H1 (cell line): ENCODE results near the gene FAF2. TPM values are rescaled to one million over a fixed set of nuclear protein-coding genes. Genes with fewer than 3 reads are reported as not detected.

Experiments used
- CTCF ChIA-PET: fragments of 300-600 bp; sonication (Branson Sonifier 250); formaldehyde crosslinking; loops from one replicate; lab custom pipeline; 2021; ENCODE audit not compliant: partially characterized antibody; lab: Charles Lee
- POLR2A ChIA-PET: fragments of 300-600 bp; sonication (Branson Sonifier 250); formaldehyde crosslinking; loops from one replicate; lab custom pipeline; 2021; ENCODE audit warnings: inconsistent platforms; ENCODE audit not compliant: partially characterized antibody; lab: Charles Lee
- DNase-seq, 2 experiments: peaks; one replicate each; pipeline versions ENCODE4 v3.0.0 to v3.0.0-alpha.2; 2010 to 2022; ENCODE audit warnings: low spot score in 2 of 2, low read depth in 1 of 2, mixed read lengths in 1 of 2
- FAIRE-seq: peaks from 2 replicates; lab custom pipeline; 2011; peaks lifted over from hg19 to GRCh38; lab: Jason Lieb, UNC
- H2AFZ ChIP-seq: 2 replicates; pipeline ENCODE4 v1.8.1; 2012; ENCODE audit warnings: low read length, inconsistent platforms
- H2AK5ac ChIP-seq: 2 replicates; pipeline ENCODE4 v1.6.1; 2013; ENCODE audit warnings: low read depth, low read length
- H2BK120ac ChIP-seq: replicated peaks from 2 replicates; pipeline ENCODE3; 2013; ENCODE audit warnings: low read depth, low read length, inconsistent platforms
- H2BK12ac ChIP-seq: 2 replicates; pipeline ENCODE4 v1.6.1; 2013; ENCODE audit warnings: low read depth, low read length
- H2BK15ac ChIP-seq: 2 replicates; pipeline ENCODE4 v1.6.1; 2013; ENCODE audit warnings: low read length
- H2BK20ac ChIP-seq: 2 replicates; pipeline ENCODE4 v1.6.1; 2013; ENCODE audit warnings: low read length
- H2BK5ac ChIP-seq: 2 replicates; pipeline ENCODE4 v1.6.1; 2013; ENCODE audit warnings: low read depth, low read length
- H3K14ac ChIP-seq: 2 replicates; pipeline ENCODE4 v1.6.1; 2013; ENCODE audit warnings: inconsistent platforms; ENCODE audit not compliant: insufficient read length
- H3K18ac ChIP-seq: 2 replicates; pipeline ENCODE4 v1.6.1; 2013; ENCODE audit warnings: low read length; ENCODE audit errors: extremely low read depth
- H3K23ac ChIP-seq: 2 replicates; pipeline ENCODE4 v1.6.1; 2013; ENCODE audit warnings: inconsistent platforms; ENCODE audit not compliant: insufficient read length
- H3K23me2 ChIP-seq: 2 replicates; pipeline ENCODE4 v1.6.1; 2013; ENCODE audit warnings: low read depth, low read length
- H3K27ac ChIP-seq: 2 replicates; pipeline ENCODE4 v1.6.1; 2011; ENCODE audit warnings: low read depth, low read length, inconsistent platforms
- H3K27me3 ChIP-seq, 4 experiments: replicated peaks in 1 of 4; 1 replicate in 1 of 4; 2 replicates in 3 of 4; pipeline versions ENCODE4 v1.6.1 to v1.8.1; 2011 to 2013; ENCODE audit warnings: low read length in 3 of 4, mild to moderate bottlenecking in 3 of 4, inconsistent platforms in 2 of 4, mixed read lengths in 2 of 4, moderate library complexity in 1 of 4; ENCODE audit not compliant: control insufficient read depth in 3 of 4, insufficient read depth in 3 of 4; ENCODE audit errors: extremely low read depth in 1 of 4
- H3K36me3 ChIP-seq, 4 experiments: 2 replicates each; pipeline versions ENCODE4 v1.6.1 to v1.8.1; 2011 to 2013; ENCODE audit warnings: mild to moderate bottlenecking in 4 of 4, low read length in 3 of 4, moderate library complexity in 2 of 4, control low read depth in 1 of 4, inconsistent platforms in 1 of 4; ENCODE audit not compliant: insufficient read depth in 4 of 4, control insufficient read depth in 2 of 4
- H3K4ac ChIP-seq: replicated peaks from 2 replicates; pipeline ENCODE3; 2013; ENCODE audit warnings: low read length, low read depth, mixed read lengths, inconsistent platforms; ENCODE audit not compliant: insufficient read length
- H3K4me1 ChIP-seq, 4 experiments: replicated peaks in 1 of 4; 1 replicate in 1 of 4; 2 replicates in 3 of 4; pipeline versions ENCODE4 v1.6.1 to v1.8.1; 2011 to 2013; ENCODE audit warnings: low read length in 3 of 4, inconsistent platforms in 2 of 4, mixed read lengths in 1 of 4; ENCODE audit not compliant: insufficient read depth in 4 of 4, control insufficient read depth in 3 of 4
- H3K4me2 ChIP-seq, 2 experiments: 2 replicates each; pipeline versions ENCODE4 v1.6.1 to v1.8.1; 2011 to 2013; ENCODE audit warnings: low read depth in 2 of 2, low read length in 2 of 2, control low read depth in 1 of 2, inconsistent platforms in 1 of 2, mild to moderate bottlenecking in 1 of 2; ENCODE audit not compliant: insufficient read depth in 1 of 2
- H3K4me3 ChIP-seq, 4 experiments: fragments of 200-600, 300-600 bp in 1 of 4; sonication (generic), shearing (Covaris generic), sonication (Bioruptor Twin) in 1 of 4; 2 replicates each; pipeline versions ENCODE4 v1.5.1 to v1.8.1; 2011 to 2016; ENCODE audit warnings: low read length in 4 of 4, low read depth in 3 of 4, control low read depth in 2 of 4, inconsistent platforms in 2 of 4, mild to moderate bottlenecking in 2 of 4, mixed read lengths in 1 of 4, moderate library complexity in 1 of 4; ENCODE audit not compliant: insufficient read depth in 2 of 4; ENCODE audit errors: extremely low read depth in 1 of 4
- H3K56ac ChIP-seq: replicated peaks from 2 replicates; pipeline ENCODE3; 2013; ENCODE audit warnings: low read depth, mild to moderate bottlenecking, mixed read lengths, low read length, inconsistent platforms; ENCODE audit not compliant: insufficient read length
- H3K79me1 ChIP-seq: 2 replicates; pipeline ENCODE4 v1.6.1; 2013; ENCODE audit warnings: low read depth, low read length, control low read depth
- H3K79me2 ChIP-seq, 2 experiments: 2 replicates each; pipeline versions ENCODE4 v1.6.1 to v1.8.1; 2012 to 2013; ENCODE audit warnings: low read length in 2 of 2, mild to moderate bottlenecking in 2 of 2, inconsistent platforms in 1 of 2; ENCODE audit not compliant: insufficient read depth in 2 of 2, control insufficient read depth in 1 of 2
- H3K9ac ChIP-seq, 4 experiments: replicated peaks in 1 of 4; 1 replicate in 1 of 4; 2 replicates in 3 of 4; pipeline versions ENCODE4 v1.6.1 to v1.8.1; 2011 to 2013; ENCODE audit warnings: low read depth in 3 of 4, low read length in 3 of 4, control low read depth in 2 of 4, mild to moderate bottlenecking in 2 of 4, moderate library complexity in 2 of 4, inconsistent platforms in 1 of 4; ENCODE audit errors: extremely low read depth in 1 of 4
- H3K9me3 ChIP-seq, 2 experiments: 2 replicates each; pipeline versions ENCODE4 v1.6.1 to v1.8.1; 2012 to 2013; ENCODE audit warnings: mild to moderate bottlenecking in 2 of 2, moderate library complexity in 2 of 2, control low read depth in 1 of 2, inconsistent platforms in 1 of 2, low read depth in 1 of 2, low read length in 1 of 2, mixed read lengths in 1 of 2; ENCODE audit not compliant: insufficient read depth in 2 of 2
- H4K20me1 ChIP-seq, 2 experiments: replicated peaks in 1 of 2; 2 replicates each; pipeline versions ENCODE3 to v1.8.1; 2011 to 2013; ENCODE audit warnings: inconsistent platforms in 2 of 2, low read length in 2 of 2, mild to moderate bottlenecking in 1 of 2; ENCODE audit not compliant: insufficient read depth in 2 of 2, control insufficient read depth in 1 of 2
- H4K5ac ChIP-seq: 2 replicates; pipeline ENCODE4 v1.6.1; 2013; ENCODE audit warnings: low read length, low read depth, mixed read lengths, inconsistent platforms; ENCODE audit not compliant: insufficient read length
- H4K8ac ChIP-seq: 2 replicates; pipeline ENCODE4 v1.8.0; 2013; ENCODE audit warnings: mild to moderate bottlenecking, moderate library complexity, low read length, inconsistent platforms; ENCODE audit not compliant: insufficient read depth; ENCODE audit errors: extremely low read depth
- H4K91ac ChIP-seq: replicated peaks from 2 replicates; pipeline ENCODE3; 2013; ENCODE audit warnings: low read length, mixed read lengths, inconsistent platforms; ENCODE audit not compliant: insufficient read length
- CHD2 ChIP-seq: IDR thresholded peaks from 2 replicates; pipeline ENCODE4 v1.6.1; 2012; ENCODE audit warnings: low read length, improper control_type of control experiment
- CREB1 ChIP-seq: IDR thresholded peaks from 2 replicates; pipeline ENCODE4 v1.6.1; 2012; ENCODE audit warnings: inconsistent platforms
- CTBP2 ChIP-seq: IDR thresholded peaks from 2 replicates; pipeline ENCODE4 v1.7.0; 2011; ENCODE audit warnings: borderline replicate concordance, mild to moderate bottlenecking, moderate library complexity, mixed read lengths, low read length; ENCODE audit not compliant: insufficient read depth, insufficient read length
- EP300 ChIP-seq, 2 experiments: IDR thresholded peaks; 1 replicate in 1 of 2; 2 replicates in 1 of 2; pipeline ENCODE4 v1.6.1; 2011 to 2012; ENCODE audit warnings: low read depth in 2 of 2, low read length in 2 of 2, mild to moderate bottlenecking in 2 of 2, borderline replicate concordance in 1 of 2, inconsistent platforms in 1 of 2, moderate library complexity in 1 of 2
- KDM4A ChIP-seq: IDR thresholded peaks from one replicate; pipeline ENCODE4 v1.7.1; 2012; ENCODE audit warnings: low read depth, mild to moderate bottlenecking, moderate library complexity, low read length, inconsistent platforms; ENCODE audit not compliant: severe bottlenecking
- NANOG ChIP-seq: IDR thresholded peaks from 2 replicates; pipeline ENCODE4 v1.6.1; 2011; ENCODE audit warnings: low read length, low read depth, mild to moderate bottlenecking, inconsistent platforms; ENCODE audit not compliant: insufficient read depth, poor library complexity, severe bottlenecking
- PHF8 ChIP-seq: fragments of 200-600 bp; sonication (generic); conservative IDR thresholded peaks from 2 replicates; pipeline ENCODE4 v1.7.1; 2012; ENCODE audit warnings: low read depth, mild to moderate bottlenecking, inconsistent platforms, low read length, moderate library complexity
- POLR2AphosphoS5 ChIP-seq: IDR thresholded peaks from 2 replicates; pipeline ENCODE4 v1.6.1; 2011; ENCODE audit warnings: low read depth, low read length
- RFX5 ChIP-seq: IDR thresholded peaks from 2 replicates; pipeline ENCODE4 v1.6.1; 2011; ENCODE audit warnings: low read depth, low read length, improper control_type of control experiment, borderline replicate concordance
- SIN3A ChIP-seq, 2 experiments: IDR thresholded peaks in 1 of 2; conservative IDR thresholded peaks in 1 of 2; 2 replicates each; pipeline ENCODE4 v1.6.1; 2011 to 2012; ENCODE audit warnings: low read length in 2 of 2, improper control_type of control experiment in 1 of 2, low read depth in 1 of 2, mild to moderate bottlenecking in 1 of 2
- TAF7 ChIP-seq: optimal IDR thresholded peaks from 2 replicates; pipeline ENCODE3; 2011; ENCODE audit warnings: low read depth, mild to moderate bottlenecking, inconsistent platforms, low read length, moderate library complexity, borderline replicate concordance
- TCF12 ChIP-seq: IDR thresholded peaks from 2 replicates; pipeline ENCODE4 v1.6.1; 2011; ENCODE audit warnings: low read depth, mild to moderate bottlenecking, low read length
- WGBS, 2 experiments: shearing (Covaris generic) in 1 of 2; methylation state at CpG; one replicate each; pipeline versions ENCODE4 v1.1.6 to v1.1.7; 2013 to 2015; ENCODE audit warnings: low lambda C conversion rate in 2 of 2, mixed read lengths in 2 of 2, inconsistent platforms in 1 of 2, low coverage in 1 of 2, missing lambda C conversion rate in 1 of 2; ENCODE audit not compliant: insufficient replicate concordance in 2 of 2, insufficient coverage in 1 of 2, insufficient read length in 1 of 2; ENCODE audit errors: extremely low coverage in 1 of 2, missing lambda C conversion rate in 1 of 2; 5-methylcytosine and 5-hydroxymethylcytosine counted together
- polyA plus RNA-seq, 7 experiments: library from polyadenylated mRNA; depleted of rRNA in 3 of 7; stranded (reverse) in 5 of 7; unstranded in 2 of 7; fragments of >200 nt in 5 of 7; fragments of 200-250 nt in 2 of 7; gene quantifications; 1 replicate in 5 of 7; 2 replicates in 1 of 7; 4 replicates in 1 of 7; pipeline versions ENCODE4 v1.2.1 to v1.2.3, GENCODE V29; 2011 to 2013; ENCODE audit warnings: missing spikeins in 2 of 7, mixed read lengths in 2 of 7
- total RNA-seq: library from RNA; stranded (reverse); fragmentation: NEBNext Ultra II Directional; extraction: Animal tissue kit (Norgen Biotek cat#: 25700); gene quantifications from 2 replicates; pipeline ENCODE4 v1.2.1, GENCODE V29; 2021

FAF2 gene
- total and polyA plus RNA-seq, 2 of the 8 experiments (the other 6 are each of a cell fraction or from before 2014, with no cell fraction given), result 20.8 to 35.8 TPM

GRCh38 chr5:176528761-176529115 lies 80.6 kb downstream of the FAF2 start:
- Histone ChIP-seq H3K9ac (no peak overlapping the region), H3K4ac (no peak overlapping the region), H2AK5ac (no peak overlapping the region), H3K14ac (no peak overlapping the region), H3K23ac (no peak overlapping the region), H4K20me1 (peaks cover 28 to 32% of the 10 kb centered on the region in 2 experiments), H3K4me3 (no peak overlapping the region), H2BK15ac (no peak overlapping the region), H3K79me2 (peaks cover 9 to 26% of the 10 kb centered on the region in 2 experiments), H3K79me1 (peaks cover 6% of the 10 kb centered on the region), H3K27me3 (no peaks in the 10 kb centered on the region), H2BK120ac (no peak overlapping the region), H3K4me1 (peaks cover 0 to 3% (median under 1%) of the 10 kb centered on the region in 4 experiments; a peak in 3 of 7 replicates), H3K18ac (no peak overlapping the region), H2BK5ac (no peak overlapping the region), H3K36me3 (peaks cover 29 to 56% (median 43%) of the 10 kb centered on the region in 4 experiments), H3K9me3 (no peaks in the 10 kb centered on the region), H4K8ac (no peak overlapping the region; the same call in 1 of the 2 replicates), H2BK20ac (no peak overlapping the region), H3K4me2 (no peak overlapping the region), H4K91ac (no peak overlapping the region), H3K27ac (no peak overlapping the region), H3K23me2 (no peaks in the 10 kb centered on the region), H2AFZ (no peak overlapping the region), H4K5ac (no peak overlapping the region), H3K56ac (no peak overlapping the region), H2BK12ac (no peak overlapping the region)
- ChIA-PET CTCF (interaction anchor here (1.6 kb wide), 1 partner anchor 50 kb away, joined by 3 read pairs; no protein-coding TSS in a partner anchor), POLR2A (interaction anchor here (1.4 to 26.0 kb wide), 4 partner anchors 8 to 44 kb away, joined by 4 to 458 read pairs (median 232); partner anchors contain the start of gene RNF44)
- WGBS, 2 experiments, result 86% methylated on average over 13 of the region's 17 CpGs; no CpG with 5 or more reads in 1 of the 2 experiments
- DNase-seq (no peak), FAIRE-seq (no peak)
- TF ChIP-seq POLR2AphosphoS5 (no peak), SIN3A (conservative IDR thresholded peaks at IDR 0.05 in 1 of 2, IDR thresholded peaks at IDR 0.05 in 1 of 2; ENCODE audit: low read depth in 1 of 2, low read length in 2 of 2) (no peak), CREB1 (no peak), PHF8 (no peak), TAF7 (no peak), TCF12 (no peak), KDM4A (no peak), NANOG (no peak), EP300 (IDR thresholded peaks at IDR 0.05; ENCODE audit: borderline replicate concordance in 1 of 2, low read depth in 2 of 2, low read length in 2 of 2) (no peak), RFX5 (no peak), CTBP2 (no peak), CHD2 (no peak)
